Renal pelvis (tissue), 12 donors: ENCODE results near the gene LMNA. TPM values are rescaled to one million over a fixed set of nuclear protein-coding genes. Genes with fewer than 3 reads are reported as not detected.
"Not testable (repeated sequence)": the region's sequence is repeated elsewhere in the genome, so short reads cannot be mapped to it uniquely, and the experiment has no call there.

ENCODE experiments used
- DNase-seq: peaks from one replicate; pipeline ENCODE4 v3.0.0-alpha.2; 2013
- long read RNA-seq, 16 experiments: transcript quantifications; one replicate each; lab custom pipeline, GENCODE V29; 2026
- polyA plus RNA-seq, 3 donors: library from polyadenylated mRNA; unstranded; fragments of 120-200 nt; gene quantifications; one replicate each; pipeline ENCODE4 v1.2.1, GENCODE V29; 2013; ENCODE audit not compliant: insufficient read length in 3 of 3

Gene LMNA
- 100 to 1,000 TPM in 2 of 3 donors, 10 to 100 TPM in 1; 84.6 to 104 (median 103) TPM for polyA plus RNA-seq
- long read RNA-seq, donor 1, transcript LMNA-206 (12 exons, 3,190 nt): major isoform, 7 of 34 reads
- long read RNA-seq, donor 1, partial matches to known transcripts: 25 of 34 reads
- long read RNA-seq, donor 1, other reads (novel, unspliced or antisense): 0 of 34 reads
- long read RNA-seq, donor 2, transcript LMNA-206 (12 exons, 3,190 nt): major isoform, 11 of 113 reads
- long read RNA-seq, donor 2, partial matches to known transcripts: 100 of 113 reads
- long read RNA-seq, donor 2, other reads (novel, unspliced or antisense): 0 of 113 reads
- long read RNA-seq, donor 3, transcript LMNA-206 (12 exons, 3,190 nt): major isoform, 10 of 41 reads
- long read RNA-seq, donor 3, partial matches to known transcripts: 31 of 41 reads
- long read RNA-seq, donor 3, other reads (novel, unspliced or antisense): 0 of 41 reads
- long read RNA-seq, donor 4, transcript LMNA-206 (12 exons, 3,190 nt): major isoform, 10 of 53 reads
- long read RNA-seq, donor 4, partial matches to known transcripts: 42 of 53 reads
- long read RNA-seq, donor 4, other reads (novel, unspliced or antisense): 0 of 53 reads
- long read RNA-seq, donor 5, transcript LMNA-206 (12 exons, 3,190 nt): major isoform, 5 of 28 reads
- long read RNA-seq, donor 5, partial matches to known transcripts: 23 of 28 reads
- long read RNA-seq, donor 5, other reads (novel, unspliced or antisense): 0 of 28 reads
- long read RNA-seq, donor 6, partial matches to known transcripts: 17 of 21 reads
- long read RNA-seq, donor 6, other reads (novel, unspliced or antisense): 0 of 21 reads
- long read RNA-seq, donor 7, transcript LMNA-206 (12 exons, 3,190 nt): major isoform, 15 of 44 reads
- long read RNA-seq, donor 7, partial matches to known transcripts: 25 of 44 reads
- long read RNA-seq, donor 7, other reads (novel, unspliced or antisense): 0 of 44 reads
- long read RNA-seq, donor 8, transcript LMNA-206 (12 exons, 3,190 nt): major isoform, 7 of 23 reads
- long read RNA-seq, donor 8, partial matches to known transcripts: 16 of 23 reads
- long read RNA-seq, donor 8, other reads (novel, unspliced or antisense): 0 of 23 reads
- long read RNA-seq, donor 9, transcript LMNA-206 (12 exons, 3,190 nt): major isoform, 10 of 44 reads
- long read RNA-seq, donor 9, partial matches to known transcripts: 34 of 44 reads
- long read RNA-seq, donor 9, other reads (novel, unspliced or antisense): 0 of 44 reads
- long read RNA-seq, donor 10, transcript LMNA-206 (12 exons, 3,190 nt): major isoform, 11 of 69 reads
- long read RNA-seq, donor 10, partial matches to known transcripts: 56 of 69 reads
- long read RNA-seq, donor 10, other reads (novel, unspliced or antisense): 0 of 69 reads
- long read RNA-seq, donor 11, transcript LMNA-206 (12 exons, 3,190 nt): major isoform, 5 of 17 reads
- long read RNA-seq, donor 11, partial matches to known transcripts: 12 of 17 reads
- long read RNA-seq, donor 11, other reads (novel, unspliced or antisense): 0 of 17 reads
- long read RNA-seq, donor 12, transcript LMNA-206 (12 exons, 3,190 nt): major isoform, 16 of 56 reads
- long read RNA-seq, donor 12, partial matches to known transcripts: 36 of 56 reads
- long read RNA-seq, donor 12, other reads (novel, unspliced or antisense): 0 of 56 reads
- long read RNA-seq, donor 13, transcript LMNA-206 (12 exons, 3,190 nt): major isoform, 9 of 69 reads
- long read RNA-seq, donor 13, partial matches to known transcripts: 59 of 69 reads
- long read RNA-seq, donor 13, other reads (novel, unspliced or antisense): 0 of 69 reads
- long read RNA-seq, donor 14: 0 reads
- long read RNA-seq, donor 15, transcript LMNA-206 (12 exons, 3,190 nt): major isoform, 26 of 87 reads
- long read RNA-seq, donor 15, partial matches to known transcripts: 58 of 87 reads
- long read RNA-seq, donor 15, other reads (novel, unspliced or antisense): 0 of 87 reads
- long read RNA-seq, donor 16, transcript LMNA-206 (12 exons, 3,190 nt): major isoform, 13 of 49 reads
- long read RNA-seq, donor 16, partial matches to known transcripts: 36 of 49 reads
- long read RNA-seq, donor 16, other reads (novel, unspliced or antisense): 0 of 49 reads

DNA sequence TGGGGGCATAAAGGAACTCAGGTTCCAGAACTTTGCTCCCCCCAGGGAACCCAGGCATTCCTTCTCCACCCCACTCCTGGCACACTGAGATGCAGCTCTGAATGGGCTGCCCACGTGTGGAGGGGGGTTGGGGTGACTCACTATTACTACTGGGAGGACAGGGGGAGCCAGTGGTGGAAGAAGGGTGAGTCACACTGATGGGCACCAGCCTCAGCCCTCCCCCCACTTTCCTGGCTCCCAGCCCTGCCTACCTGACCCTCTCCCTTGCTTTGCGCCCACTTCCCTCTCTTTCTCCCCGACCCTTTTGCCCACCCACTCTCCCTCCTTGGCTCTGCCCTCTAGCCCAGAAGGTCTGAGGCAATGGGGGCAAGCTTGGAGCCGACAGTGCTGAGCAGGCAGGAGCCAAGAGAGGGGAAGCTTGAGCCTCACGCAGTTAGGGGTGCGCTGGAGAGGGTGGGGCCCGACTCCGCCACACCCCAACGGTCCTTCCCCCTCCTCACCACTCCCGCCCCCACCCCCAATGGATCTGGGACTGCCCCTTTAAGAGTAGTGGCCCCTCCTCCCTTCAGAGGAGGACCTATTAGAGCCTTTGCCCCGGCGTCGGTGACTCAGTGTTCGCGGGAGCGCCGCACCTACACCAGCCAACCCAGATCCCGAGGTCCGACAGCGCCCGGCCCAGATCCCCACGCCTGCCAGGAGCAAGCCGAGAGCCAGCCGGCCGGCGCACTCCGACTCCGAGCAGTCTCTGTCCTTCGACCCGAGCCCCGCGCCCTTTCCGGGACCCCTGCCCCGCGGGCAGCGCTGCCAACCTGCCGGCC lies at the start of gene LMNA:
Gene LMNA, plus strand, starts transcription at position 611 of the 818 bp plus-strand sequence. CDS start 208 bp downstream, outside the sequence.
- no peak for DNase-seq

- DNase-seq: no peak
These were observed 49.3 kb upstream of the LMNA start for GRCh38 chr1:156065212-156065611.

DNA sequence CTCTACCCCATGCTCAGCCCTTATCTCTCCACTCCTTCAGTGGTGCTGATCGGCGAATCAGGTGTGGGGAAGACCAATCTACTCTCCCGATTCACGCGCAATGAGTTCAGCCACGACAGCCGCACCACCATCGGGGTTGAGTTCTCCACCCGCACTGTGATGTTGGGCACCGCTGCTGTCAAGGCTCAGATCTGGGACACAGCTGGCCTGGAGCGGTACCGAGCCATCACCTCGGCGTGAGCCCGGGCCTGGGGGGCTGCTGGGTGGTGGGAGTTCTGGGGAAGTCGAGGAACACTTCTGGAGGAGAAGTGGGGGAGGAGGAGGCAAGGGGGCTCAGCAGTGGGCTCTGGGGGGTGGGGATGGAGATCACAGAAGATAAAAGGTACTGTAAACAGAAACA lies 48.6 kb upstream of the LMNA start:
- no peak for DNase-seq

- DNase-seq: no peak
These were observed 47.2 kb upstream of the LMNA start for GRCh38 chr1:156067262-156067661.

DNA sequence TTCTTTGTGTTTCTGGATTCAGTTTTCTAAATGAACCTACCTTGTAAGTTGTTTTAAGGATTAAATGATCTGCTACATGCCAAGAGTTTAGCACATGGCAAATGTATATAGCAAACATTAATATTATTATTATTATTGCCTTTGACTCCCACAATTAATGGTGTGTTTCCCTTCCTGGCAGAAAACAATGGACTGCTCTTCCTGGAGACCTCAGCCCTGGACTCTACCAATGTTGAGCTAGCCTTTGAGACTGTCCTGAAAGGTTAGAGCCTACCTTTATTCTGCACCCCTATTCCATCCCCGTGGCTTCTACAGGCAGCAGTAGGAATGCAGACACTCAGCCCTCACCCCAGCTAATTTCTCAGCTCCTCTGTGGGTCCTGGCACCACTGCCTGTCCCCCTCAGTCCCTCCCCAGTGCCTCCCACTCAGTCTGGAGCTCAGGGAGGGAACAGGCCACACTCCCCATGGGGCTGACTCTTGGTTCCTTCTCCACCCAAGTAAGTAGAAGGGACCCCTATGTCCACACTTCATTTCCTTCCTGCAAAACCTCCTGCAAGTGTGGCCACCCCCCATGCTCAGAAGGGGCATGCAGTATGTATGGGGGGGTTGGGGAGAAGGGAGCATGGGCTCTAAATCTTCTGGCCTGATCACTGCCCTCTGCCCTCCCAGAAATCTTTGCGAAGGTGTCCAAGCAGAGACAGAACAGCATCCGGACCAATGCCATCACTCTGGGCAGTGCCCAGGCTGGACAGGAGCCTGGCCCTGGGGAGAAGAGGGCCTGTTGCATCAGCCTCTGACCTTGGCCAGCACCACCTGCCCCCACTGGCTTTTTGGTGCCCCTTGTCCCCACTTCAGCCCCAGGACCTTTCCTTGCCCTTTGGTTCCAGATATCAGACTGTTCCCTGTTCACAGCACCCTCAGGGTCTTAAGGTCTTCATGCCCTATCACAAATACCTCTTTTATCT lies 44.7 kb upstream of the LMNA start:
- DNase-seq: no peak

- no peak for DNase-seq
These were observed 44.0 kb upstream of the LMNA start for GRCh38 chr1:156070548-156070947.

GRCh38 chr1:156071332-156071816 lies 43.1 kb upstream of the LMNA start:
- DNase-seq: not testable (repeated sequence)

- DNase-seq: no peak
These were observed 42.3 kb upstream of the LMNA start for GRCh38 chr1:156072251-156072650.

GRCh38 chr1:156073110-156073687 lies 41.3 kb upstream of the LMNA start:
- no peak for DNase-seq

GRCh38 chr1:156073740-156074139 lies 40.8 kb upstream of the LMNA start:
- no peak for DNase-seq

GRCh38 chr1:156074661-156075060 lies 39.9 kb upstream of the LMNA start:
- no peak for DNase-seq

GRCh38 chr1:156075162-156075561 lies 39.3 kb upstream of the LMNA start:
- no peak for DNase-seq

GRCh38 chr1:156075775-156076204 lies 38.7 kb upstream of the LMNA start:
- DNase-seq: no peak

- peak; percentile 54 for DNase-seq
These were observed 37.7 kb upstream of the LMNA start for GRCh38 chr1:156076609-156077429.

DNA sequence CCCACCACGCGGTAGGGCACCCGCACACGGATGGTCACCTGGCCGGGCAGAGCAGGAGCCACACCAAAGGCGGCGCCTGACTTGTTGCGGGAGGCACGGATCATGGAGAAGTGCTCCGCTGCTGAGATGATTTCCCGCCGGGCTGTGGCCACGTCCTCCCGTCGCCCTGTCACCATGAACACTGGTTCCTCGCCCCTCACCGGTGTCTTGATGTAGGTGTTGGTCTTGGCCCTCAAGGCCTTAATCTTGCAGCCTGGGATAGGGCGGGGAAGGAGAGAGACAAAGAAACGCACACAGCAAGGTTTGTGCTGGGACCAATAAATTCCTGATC lies 37.1 kb upstream of the LMNA start:
- DNase-seq: no peak

DNA sequence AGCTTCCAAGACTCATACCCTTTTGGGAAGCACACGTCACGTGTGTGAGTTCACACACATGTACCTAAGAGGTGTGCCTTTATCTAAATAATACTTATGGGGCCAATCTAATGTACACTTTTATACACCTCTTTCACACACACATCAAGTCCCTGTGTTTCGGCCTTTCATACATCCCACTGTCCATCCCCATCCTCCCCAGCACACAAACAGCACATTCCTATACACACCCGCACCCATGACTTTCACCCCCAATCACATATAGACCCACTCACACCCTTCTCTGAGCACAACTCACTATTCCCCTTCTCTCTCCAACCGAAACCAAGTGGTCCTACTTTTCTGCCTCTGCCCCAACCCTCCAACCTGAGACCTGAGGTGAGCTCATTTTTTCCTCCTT lies 35.8 kb upstream of the LMNA start:
- no peak for DNase-seq

DNA sequence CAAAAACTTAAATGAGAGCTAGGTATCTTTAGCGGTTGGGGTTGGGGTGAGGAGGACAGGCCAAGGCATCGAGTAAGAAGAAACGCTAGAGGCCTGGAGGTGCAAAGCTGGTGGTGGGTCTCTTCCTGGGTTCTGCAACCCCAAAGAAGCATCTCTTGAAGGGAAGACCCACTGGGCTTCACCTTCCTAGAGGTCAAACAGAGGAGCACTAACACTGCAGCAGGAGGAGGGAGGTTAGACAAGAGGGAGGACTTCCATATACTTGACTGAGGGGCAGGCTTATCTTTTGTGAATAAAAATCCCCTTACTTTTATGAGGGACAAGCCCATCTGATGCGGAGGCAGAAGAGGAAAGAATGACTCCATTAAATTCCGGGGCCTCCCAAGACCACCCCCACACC lies 34.7 kb upstream of the LMNA start:
- no peak for DNase-seq
